ENCODE results near the gene PTGIS.

- TF ChIP-seq CTCF (IDR thresholded peaks at IDR 0.05), result no peak
- TF ChIP-seq POLR2AphosphoS5 (IDR thresholded peaks at IDR 0.05), result no peak
Measured at GRCh38 chr20:49573900-49574416, 6.0 kb upstream of the PTGIS start.

Data from prostate gland (tissue), 2 donors.